H9 (cell line): Measurements from ENCODE around the gene LSG1. TPM values are rescaled to one million over a fixed set of nuclear protein-coding genes. Genes with fewer than 3 reads are reported as not detected.

Experiments used
- DNase-seq: peaks from one replicate; pipeline ENCODE4 v3.0.0-alpha.2; 2017
- H2AFZ ChIP-seq: one replicate; pipeline ENCODE4 v1.6.1; 2013; ENCODE audit warnings: mild to moderate bottlenecking, low read length, control low read depth, moderate library complexity
- H2AK5ac ChIP-seq: 2 replicates; pipeline ENCODE4 v1.6.1; 2013; ENCODE audit warnings: low read length, control low read depth, mixed read lengths; ENCODE audit not compliant: insufficient read length
- H2BK120ac ChIP-seq: one replicate; pipeline ENCODE4 v1.6.1; 2013; ENCODE audit warnings: low read depth, mild to moderate bottlenecking, low read length, control low read depth, inconsistent platforms; ENCODE audit not compliant: poor library complexity, severe bottlenecking
- H2BK12ac ChIP-seq: 2 replicates; pipeline ENCODE4 v1.6.1; 2013; ENCODE audit warnings: low read length, control low read depth, mixed read lengths, low read depth; ENCODE audit not compliant: insufficient read length
- H2BK15ac ChIP-seq: 2 replicates; pipeline ENCODE4 v1.6.1; 2013; ENCODE audit warnings: low read depth, low read length, control low read depth
- H2BK20ac ChIP-seq: one replicate; pipeline ENCODE4 v1.6.1; 2013; ENCODE audit warnings: low read depth, mild to moderate bottlenecking, low read length, control low read depth, inconsistent platforms; ENCODE audit not compliant: poor library complexity, severe bottlenecking
- H2BK5ac ChIP-seq: 2 replicates; pipeline ENCODE4 v1.6.1; 2013; ENCODE audit warnings: low read length, control low read depth, mixed read lengths; ENCODE audit not compliant: insufficient read length
- H3K14ac ChIP-seq: 2 replicates; pipeline ENCODE4 v1.6.1; 2013; ENCODE audit warnings: low read length, control low read depth; ENCODE audit not compliant: insufficient read depth
- H3K18ac ChIP-seq: 2 replicates; pipeline ENCODE4 v1.6.1; 2013; ENCODE audit warnings: low read depth, mild to moderate bottlenecking, mixed read lengths, low read length, control low read depth; ENCODE audit not compliant: insufficient read length
- H3K23ac ChIP-seq: 2 replicates; pipeline ENCODE4 v1.6.1; 2013; ENCODE audit warnings: low read length, control low read depth, mixed read lengths, low read depth; ENCODE audit not compliant: insufficient read length
- H3K23me2 ChIP-seq: 2 replicates; pipeline ENCODE4 v1.6.1; 2013; ENCODE audit warnings: low read depth, mild to moderate bottlenecking, mixed read lengths, low read length, control low read depth; ENCODE audit not compliant: insufficient read length, poor library complexity, severe bottlenecking
- H3K27ac ChIP-seq: 2 replicates; pipeline ENCODE4 v1.5.1; 2013; ENCODE audit warnings: low read length, control low read depth, mixed read lengths, low read depth; ENCODE audit not compliant: insufficient read length
- H3K27me3 ChIP-seq: 2 replicates; pipeline ENCODE4 v1.6.1; 2013; ENCODE audit warnings: low read length, control low read depth, inconsistent platforms; ENCODE audit not compliant: insufficient read depth
- H3K4ac ChIP-seq: 2 replicates; pipeline ENCODE4 v1.6.1; 2013; ENCODE audit warnings: low read depth, mild to moderate bottlenecking, control low read depth, inconsistent platforms, low read length, moderate library complexity
- H3K4me1 ChIP-seq: 2 replicates; pipeline ENCODE4 v1.6.1; 2013; ENCODE audit warnings: low read length, control low read depth, inconsistent platforms; ENCODE audit not compliant: insufficient read depth
- H3K4me2 ChIP-seq: 2 replicates; pipeline ENCODE4 v1.6.1; 2013; ENCODE audit warnings: low read length, control low read depth, mixed read lengths; ENCODE audit not compliant: insufficient read length, insufficient read depth
- H3K56ac ChIP-seq: 2 replicates; pipeline ENCODE4 v1.6.1; 2013; ENCODE audit warnings: low read depth, mild to moderate bottlenecking, mixed read lengths, low read length, control low read depth; ENCODE audit not compliant: insufficient read length
- H3K79me1 ChIP-seq: 2 replicates; pipeline ENCODE4 v1.6.1; 2013; ENCODE audit warnings: low read depth, mild to moderate bottlenecking, moderate library complexity, low read length, control low read depth, inconsistent platforms; ENCODE audit not compliant: insufficient read depth, poor library complexity, severe bottlenecking
- H3K79me2 ChIP-seq: 2 replicates; pipeline ENCODE4 v1.6.1; 2013; ENCODE audit warnings: low read length, control low read depth, inconsistent platforms; ENCODE audit not compliant: insufficient read depth
- H3K9ac ChIP-seq: 2 replicates; pipeline ENCODE4 v1.6.1; 2013; ENCODE audit warnings: low read length, control low read depth, mixed read lengths; ENCODE audit not compliant: insufficient read length; ENCODE audit errors: extremely low read depth
- H3K9me3 ChIP-seq: one replicate; pipeline ENCODE4 v1.6.1; 2013; ENCODE audit warnings: low read depth, low read length, inconsistent platforms; ENCODE audit not compliant: control insufficient read depth
- H3T11ph ChIP-seq: one replicate; pipeline ENCODE4 v1.6.1; 2013; ENCODE audit warnings: mild to moderate bottlenecking, low read length, control low read depth, inconsistent platforms
- H4K20me1 ChIP-seq: one replicate; pipeline ENCODE4 v1.6.1; 2013; ENCODE audit not compliant: control insufficient read depth, insufficient read length, insufficient read depth
- H4K5ac ChIP-seq: 2 replicates; pipeline ENCODE4 v1.6.1; 2013; ENCODE audit warnings: low read depth, mild to moderate bottlenecking, mixed read lengths, low read length, control low read depth; ENCODE audit not compliant: insufficient read length
- H4K8ac ChIP-seq: replicated peaks from 2 replicates; pipeline ENCODE4 v1.6.1; 2013; ENCODE audit warnings: low read length, control low read depth, mixed read lengths, low read depth; ENCODE audit not compliant: insufficient read length
- H4K91ac ChIP-seq: 2 replicates; pipeline ENCODE4 v1.6.1; 2013; ENCODE audit warnings: low read depth, mild to moderate bottlenecking, moderate library complexity, mixed read lengths, low read length, control low read depth; ENCODE audit not compliant: insufficient read length
- H3K27ac Mint-ChIP-seq, 3 experiments: 2 replicates in 2 of 3; 3 replicates in 1 of 3; pipeline ENCODE4 v1.8.0; 2020 to 2021; ENCODE audit warnings: mixed read lengths in 3 of 3, mild to moderate bottlenecking in 1 of 3, moderate library complexity in 1 of 3
- H3K27me3 Mint-ChIP-seq: 2 replicates; pipeline ENCODE4 v1.8.0; 2021; ENCODE audit warnings: low read depth, mild to moderate bottlenecking, moderate library complexity, mixed read lengths
- H3K36me3 Mint-ChIP-seq, 3 experiments: 2 replicates in 2 of 3; 3 replicates in 1 of 3; pipeline ENCODE4 v1.8.0; 2020 to 2021; ENCODE audit warnings: low read depth in 3 of 3, mixed read lengths in 3 of 3; ENCODE audit not compliant: insufficient read depth in 1 of 3
- H3K4me1 Mint-ChIP-seq, 2 experiments: 2 replicates each; pipeline ENCODE4 v1.8.0; 2020; ENCODE audit warnings: mixed read lengths in 2 of 2
- H3K4me3 Mint-ChIP-seq, 2 experiments: 2 replicates in 1 of 2; 3 replicates in 1 of 2; pipeline ENCODE4 v1.8.0; 2020 to 2021; ENCODE audit warnings: mild to moderate bottlenecking in 2 of 2, mixed read lengths in 2 of 2, moderate library complexity in 1 of 2
- H3K9me3 Mint-ChIP-seq, 2 experiments: 2 replicates in 1 of 2; 3 replicates in 1 of 2; pipeline ENCODE4 v1.8.0; 2020; ENCODE audit warnings: mild to moderate bottlenecking in 2 of 2, mixed read lengths in 2 of 2, moderate library complexity in 1 of 2
- WGBS: extraction: QIAGEN DNeasy Blood & Tissue Kit; methylation state at CpG from one replicate; pipeline ENCODE4 v1.1.7; 2013; ENCODE audit warnings: missing lambda C conversion rate, low lambda C conversion rate, mixed read lengths; ENCODE audit not compliant: insufficient read length; ENCODE audit errors: extremely low coverage; 5-methylcytosine and 5-hydroxymethylcytosine counted together
- total RNA-seq: library from RNA; stranded (reverse); gene quantifications from 2 replicates; pipeline ENCODE4 v1.2.1, GENCODE V29; 2021
- TF ChIP-seq, protein P1 (sequence below): fragments of 200-600 bp; sonication (generic); conservative IDR thresholded peaks from 3 replicates; pipeline ENCODE4 v1.8.0; 2021; ENCODE audit warnings: antibody characterized with exemption, mild to moderate bottlenecking

The LSG1 gene
- total RNA-seq, 1 experiment from 2014 or later = 63.3 TPM

DNA sequence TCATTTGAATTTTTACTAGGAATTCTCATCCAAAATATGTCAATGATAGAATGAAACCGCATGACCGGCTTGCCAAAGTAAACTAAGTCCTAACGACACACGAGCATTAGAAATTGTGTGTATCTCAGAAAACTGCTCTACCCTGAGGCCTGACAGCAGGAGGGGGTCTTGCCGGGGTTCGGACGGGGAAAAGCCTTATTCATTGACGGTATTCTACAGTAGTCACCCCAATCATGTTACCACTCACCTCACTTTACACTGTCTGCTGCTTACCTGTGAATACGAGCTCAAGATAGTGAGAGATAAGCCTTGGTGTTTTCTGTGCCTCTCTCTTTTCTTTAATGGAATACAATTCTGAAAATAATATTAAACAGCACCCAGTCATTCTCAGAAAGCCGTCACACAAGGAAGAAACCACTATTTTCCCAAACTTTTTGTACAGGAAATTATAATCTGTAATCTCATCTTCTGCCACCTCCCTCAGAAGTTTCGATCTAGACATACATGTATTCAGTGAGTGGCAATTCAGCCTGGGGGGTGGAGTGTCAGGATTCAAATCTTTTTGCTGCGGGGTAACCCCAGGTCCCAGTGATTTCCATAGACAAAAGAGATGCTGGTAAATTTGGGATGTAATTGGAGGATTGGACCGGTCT is 13.2 kb upstream of the LSG1 start:
- H2BK120ac ChIP-seq = no peak overlapping the region
- no peak overlapping the region for H3K23ac ChIP-seq
- H3K27me3 ChIP-seq = peaks cover 22% of the 10 kb centered on the region; the same call in 1 of the 2 replicates
- Mint-ChIP-seq H3K27ac (no peak overlapping the region), H3K36me3 (no peaks in the 10 kb centered on the region), H3K4me1 (peaks cover 24 to 31% of the 10 kb centered on the region in 2 experiments), H3K27me3 (peaks cover 54% of the 10 kb centered on the region), H3K4me3 (peak overlapping the region; percentile 72 to 92), H3K9me3 (no peaks in the 10 kb centered on the region; a peak in 2 of 5 replicates)
- no peaks in the 10 kb centered on the region for H3K4me1 ChIP-seq
- TF ChIP-seq, protein P1, sequence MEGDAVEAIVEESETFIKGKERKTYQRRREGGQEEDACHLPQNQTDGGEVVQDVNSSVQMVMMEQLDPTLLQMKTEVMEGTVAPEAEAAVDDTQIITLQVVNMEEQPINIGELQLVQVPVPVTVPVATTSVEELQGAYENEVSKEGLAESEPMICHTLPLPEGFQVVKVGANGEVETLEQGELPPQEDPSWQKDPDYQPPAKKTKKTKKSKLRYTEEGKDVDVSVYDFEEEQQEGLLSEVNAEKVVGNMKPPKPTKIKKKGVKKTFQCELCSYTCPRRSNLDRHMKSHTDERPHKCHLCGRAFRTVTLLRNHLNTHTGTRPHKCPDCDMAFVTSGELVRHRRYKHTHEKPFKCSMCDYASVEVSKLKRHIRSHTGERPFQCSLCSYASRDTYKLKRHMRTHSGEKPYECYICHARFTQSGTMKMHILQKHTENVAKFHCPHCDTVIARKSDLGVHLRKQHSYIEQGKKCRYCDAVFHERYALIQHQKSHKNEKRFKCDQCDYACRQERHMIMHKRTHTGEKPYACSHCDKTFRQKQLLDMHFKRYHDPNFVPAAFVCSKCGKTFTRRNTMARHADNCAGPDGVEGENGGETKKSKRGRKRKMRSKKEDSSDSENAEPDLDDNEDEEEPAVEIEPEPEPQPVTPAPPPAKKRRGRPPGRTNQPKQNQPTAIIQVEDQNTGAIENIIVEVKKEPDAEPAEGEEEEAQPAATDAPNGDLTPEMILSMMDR = no peak
- peaks cover 26% of the 10 kb centered on the region for H3K23me2 ChIP-seq
- no peaks in the 10 kb centered on the region for H4K20me1 ChIP-seq
- no peak overlapping the region for H4K8ac ChIP-seq
- peak overlapping the region; percentile 74 for H3K4me2 ChIP-seq
- H3K27ac ChIP-seq = no peak overlapping the region
- no peak overlapping the region for H4K5ac ChIP-seq
- H3T11ph ChIP-seq = no peak overlapping the region
- no peak for DNase-seq
- no peak overlapping the region for H4K91ac ChIP-seq
- WGBS = no CpG with 5 or more reads among the region's 13 CpGs
- H3K79me2 ChIP-seq = no peaks in the 10 kb centered on the region
- H3K18ac ChIP-seq = no peak overlapping the region
- no peak overlapping the region for H2BK5ac ChIP-seq
- H2BK12ac ChIP-seq = no peak overlapping the region
- no peaks in the 10 kb centered on the region for H3K79me1 ChIP-seq
- no peak overlapping the region for H2BK20ac ChIP-seq
- H3K9ac ChIP-seq = no peak overlapping the region
- H3K56ac ChIP-seq = no peak overlapping the region
- H3K14ac ChIP-seq = no peak overlapping the region
- no peak overlapping the region for H2BK15ac ChIP-seq
- no peaks in the 10 kb centered on the region for H3K9me3 ChIP-seq
- no peak overlapping the region for H2AFZ ChIP-seq
- no peak overlapping the region for H2AK5ac ChIP-seq
- no peak overlapping the region for H3K4ac ChIP-seq
